ENCODE measurements around the gene RNF125. TPM values are rescaled to one million over a fixed set of nuclear protein-coding genes. Genes with fewer than 3 reads are reported as not detected.

Gene RNF125
- 0.20 to 0.32 TPM (median 0.28 TPM) in 5 replicates for total RNA-seq (2022; extraction: Qiagen RNA extraction)

DNA sequence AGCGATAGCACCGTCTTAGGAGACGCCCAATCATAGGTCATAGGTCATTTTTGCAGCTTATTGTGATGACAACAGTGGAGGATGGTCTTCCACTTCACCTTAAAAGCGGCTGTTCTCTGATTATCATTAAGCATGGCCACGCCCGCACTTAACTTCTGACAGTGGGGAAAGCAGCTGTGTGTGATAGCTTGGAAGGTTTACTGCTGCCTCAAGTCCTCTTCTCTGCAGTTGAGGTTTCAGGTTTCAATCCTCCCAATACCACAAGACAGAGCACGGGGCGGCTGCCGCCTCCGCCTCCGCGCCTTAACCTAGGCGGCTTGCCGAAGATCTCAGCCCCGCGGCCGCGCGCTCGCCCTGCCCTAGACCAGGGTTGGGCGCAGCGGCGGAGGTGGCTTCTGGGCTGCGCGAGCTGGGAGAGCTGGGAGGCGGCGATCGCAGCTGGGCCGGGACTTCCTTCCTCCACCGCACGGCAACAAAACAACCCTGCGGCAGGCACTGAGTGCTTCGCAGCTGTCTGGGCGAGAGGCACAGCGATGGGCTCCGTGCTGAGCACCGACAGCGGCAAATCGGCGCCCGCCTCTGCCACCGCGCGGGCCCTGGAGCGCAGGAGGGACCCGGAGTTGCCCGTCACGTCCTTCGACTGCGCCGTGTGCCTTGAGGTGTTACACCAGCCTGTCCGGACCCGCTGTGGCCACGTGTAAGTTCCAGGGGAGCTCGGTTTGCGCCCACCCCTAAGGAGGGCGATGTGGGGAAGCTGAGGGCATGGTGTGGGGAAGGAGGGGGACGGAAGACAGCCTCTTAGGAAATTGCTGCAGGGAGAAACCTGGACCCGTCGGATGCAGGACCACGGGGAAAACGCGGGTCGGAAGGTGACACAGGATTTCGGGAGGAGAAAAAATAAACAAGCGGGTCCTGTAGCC lies at the start of gene RNF125:
RNF125 (plus strand) TSS at position 495 of the 920 bp plus-strand sequence; CDS start at position 534, 39 bp downstream.

DNA sequence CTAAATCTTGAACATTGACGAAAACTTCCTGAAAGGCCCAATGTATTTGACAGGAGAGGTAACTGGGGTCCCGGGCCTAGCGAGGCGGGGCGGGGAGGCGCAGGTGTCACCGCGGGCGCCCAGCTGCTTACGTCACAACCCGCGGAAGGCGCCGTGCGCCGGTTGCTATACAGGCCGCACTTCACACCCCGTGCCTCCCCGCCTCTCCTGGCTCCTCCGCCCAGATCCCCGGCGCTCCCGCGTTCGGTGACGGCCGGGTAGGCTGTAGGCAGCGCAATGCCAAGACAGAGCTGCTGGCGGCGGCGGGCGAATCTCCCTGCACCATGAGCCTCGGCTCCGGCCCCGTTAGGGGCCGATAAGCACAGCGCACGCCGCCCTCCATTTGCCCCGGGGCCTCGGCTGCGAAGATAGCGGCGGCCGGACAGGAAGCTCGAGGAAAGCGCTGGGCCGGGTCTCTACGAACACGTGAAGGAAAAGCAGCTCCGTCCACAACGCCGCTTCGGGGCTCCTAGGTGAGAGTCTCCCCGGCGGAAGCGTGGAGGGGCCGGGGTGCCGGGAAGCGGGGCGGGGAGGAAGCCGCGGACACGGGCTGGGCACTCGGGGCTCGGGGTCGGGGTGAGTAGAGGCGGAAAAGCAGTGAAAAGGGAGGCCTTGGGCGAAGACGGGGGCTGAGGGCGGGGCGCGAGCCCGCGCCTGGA lies 73.2 kb downstream of the RNF125 start, which contains the start of gene RNF138:
RNF138 (plus strand) TSS at position 151 of the 698 bp plus-strand sequence. CDS start 903 bp downstream, outside the sequence.

Other genes starting within 250 kb of the RNF125 start
- 11.3 to 18.7 TPM (median 12.1 TPM) in 5 replicates for gene TRAPPC8, start 75.7 kb upstream of the RNF125 start, total RNA-seq (2022; extraction: Qiagen RNA extraction)
- gene RNF138, start 73.0 kb downstream of the RNF125 start, total RNA-seq (2022; extraction: Qiagen RNA extraction): 11.8 to 16.3 TPM (median 13.4 TPM) in 5 replicates
- 0.06 to 0.14 TPM (median 0.07 TPM) in 3 of 5 replicates, not detected in the others for gene MEP1B, start 171.2 kb downstream of the RNF125 start, total RNA-seq (2022; extraction: Qiagen RNA extraction)

Measured in A549 treated with CORT108297 at 1 μM for 4 hours (cell line).